B cell (primary cell): ENCODE results near the gene PPP2R1A. TPM values are rescaled to one million over a fixed set of nuclear protein-coding genes. Genes with fewer than 3 reads are reported as not detected.

Source experiments
- ATAC-seq: fragments of 200-7000 bp; cut with Tn5 transposase; one replicate; pipeline ENCODE4 v1.10.0; 2021; ENCODE audit warnings: low read depth, mild to moderate bottlenecking, moderate number of reproducible peaks, moderate library complexity
- CTCF ChIA-PET: fragments of 350-600 bp; sonication (Branson Sonifier 250); formaldehyde crosslinking; loops from one replicate; lab custom pipeline; 2021; ENCODE audit warnings: antibody characterized with exemption, inconsistent platforms; lab: Charles Lee
- POLR2A ChIA-PET: fragments of 350-600 bp; sonication (Branson Sonifier 250); formaldehyde crosslinking; loops from one replicate; lab custom pipeline; 2021; ENCODE audit warnings: antibody characterized with exemption; lab: Charles Lee
- DNase-seq: peaks from one replicate; pipeline ENCODE4 v3.0.0; 2013
- H2AFZ ChIP-seq: 2 replicates; pipeline ENCODE4 v1.6.1; 2012; ENCODE audit warnings: mild to moderate bottlenecking, low read depth, low read length; ENCODE audit not compliant: insufficient read depth, poor library complexity, severe bottlenecking
- H3K27ac ChIP-seq, 2 donors: 1 replicate in 1 of 2; 2 replicates in 1 of 2; pipeline ENCODE4 v1.5.1; 2012 to 2013; ENCODE audit warnings: low read length in 2 of 2, mild to moderate bottlenecking in 2 of 2, moderate library complexity in 1 of 2
- H3K27me3 ChIP-seq, 4 experiments: fragments of 200-600 bp in 1 of 4; sonication (generic) in 1 of 4; replicated peaks in 1 of 4; 1 replicate in 2 of 4; 2 replicates in 2 of 4; pipeline versions ENCODE4 v1.6.1 to v1.7.0; 2013 to 2016; ENCODE audit warnings: low read length in 3 of 4, mild to moderate bottlenecking in 2 of 4, mixed read lengths in 1 of 4, moderate library complexity in 1 of 4; ENCODE audit not compliant: insufficient read depth in 4 of 4, control insufficient read depth in 3 of 4; ENCODE audit errors: control extremely low read depth in 1 of 4
- H3K36me3 ChIP-seq, 2 experiments: replicated peaks in 1 of 2; 1 replicate in 1 of 2; 2 replicates in 1 of 2; pipeline versions ENCODE4 v1.6.1 to v1.7.1; 2013; ENCODE audit warnings: low read length in 1 of 2; ENCODE audit not compliant: insufficient read depth in 2 of 2, control insufficient read depth in 1 of 2; ENCODE audit errors: control extremely low read depth in 1 of 2, extremely low read depth in 1 of 2
- H3K4me1 ChIP-seq, 2 donors: fragments of 200-600 bp in 1 of 2; sonication (generic) in 1 of 2; 1 replicate in 1 of 2; 2 replicates in 1 of 2; pipeline versions ENCODE4 v1.5.1 to v1.6.1; 2013 to 2017; ENCODE audit warnings: low read length in 2 of 2; ENCODE audit not compliant: control insufficient read depth in 2 of 2, insufficient read depth in 2 of 2
- H3K4me2 ChIP-seq: replicated peaks from 2 replicates; pipeline ENCODE3; 2012; ENCODE audit warnings: mild to moderate bottlenecking, low read depth, low read length; ENCODE audit not compliant: poor library complexity, severe bottlenecking
- H3K4me3 ChIP-seq, 5 experiments: fragments of 200-600 bp in 1 of 5; sonication (generic) in 1 of 5; 1 replicate in 3 of 5; 2 replicates in 2 of 5; pipeline versions ENCODE4 v1.5.1 to v1.7.0; 2011 to 2016; ENCODE audit warnings: low read length in 4 of 5, mild to moderate bottlenecking in 4 of 5, low read depth in 2 of 5, control low read depth in 1 of 5, moderate library complexity in 1 of 5; ENCODE audit not compliant: insufficient read depth in 1 of 5; ENCODE audit errors: control extremely low read depth in 1 of 5, extremely low read depth in 1 of 5
- H3K79me2 ChIP-seq: fragments of 200-600 bp; sonication (generic); one replicate; pipeline ENCODE4 v1.6.0; 2016; ENCODE audit warnings: low read length; ENCODE audit not compliant: control insufficient read depth, insufficient read depth
- H3K9ac ChIP-seq: fragments of 200-600 bp; sonication (generic); 2 replicates; pipeline ENCODE4 v1.6.1; 2017; ENCODE audit warnings: mild to moderate bottlenecking, low read length, moderate library complexity
- H3K9me3 ChIP-seq, 3 donors: one replicate each; pipeline versions ENCODE4 v1.6.1 to v1.7.1; 2013; ENCODE audit warnings: low read length in 2 of 3; ENCODE audit not compliant: control insufficient read depth in 2 of 3, insufficient read depth in 1 of 3; ENCODE audit errors: control extremely low read depth in 1 of 3
- H4K20me1 ChIP-seq: 2 replicates; pipeline ENCODE4 v1.6.0; 2012; ENCODE audit warnings: mild to moderate bottlenecking, low read length; ENCODE audit not compliant: insufficient read depth, control insufficient read depth, poor library complexity, severe bottlenecking
- H3K27ac Mint-ChIP-seq: one replicate; pipeline ENCODE4 v1.8.0; 2021; ENCODE audit warnings: mixed read lengths
- H3K27me3 Mint-ChIP-seq: one replicate; pipeline ENCODE4 v1.8.0; 2021; ENCODE audit warnings: mixed read lengths
- H3K4me1 Mint-ChIP-seq: one replicate; pipeline ENCODE4 v1.8.0; 2021; ENCODE audit warnings: mixed read lengths
- H3K4me3 Mint-ChIP-seq: one replicate; pipeline ENCODE4 v1.8.0; 2021; ENCODE audit warnings: mixed read lengths
- H3K9me3 Mint-ChIP-seq: one replicate; pipeline ENCODE4 v1.8.0; 2022; ENCODE audit warnings: mixed read lengths; ENCODE audit not compliant: insufficient read depth
- CTCF ChIP-seq: fragments of 200-600 bp; IDR thresholded peaks from one replicate; pipeline ENCODE4 v1.8.0; 2022; ENCODE audit warnings: antibody characterized with exemption, mild to moderate bottlenecking
- EZH2 ChIP-seq: IDR thresholded peaks from 2 replicates; pipeline ENCODE4 v1.6.1; 2012; ENCODE audit warnings: borderline replicate concordance, low read depth, mild to moderate bottlenecking, moderate library complexity, low read length; ENCODE audit not compliant: insufficient read depth, poor library complexity, severe bottlenecking
- WGBS: methylation state at CpG from one replicate; pipeline ENCODE4 v1.1.5; 2013; ENCODE audit warnings: missing lambda C conversion rate; ENCODE audit not compliant: insufficient coverage; 5-methylcytosine and 5-hydroxymethylcytosine counted together
- intact Hi-C: fragments of 100-400 bp; cut with micrococcal nuclease; formaldehyde crosslinking; loops from one replicate; pipeline ENCODE4 v1.10.0; 2022
- polyA plus RNA-seq: library from polyadenylated mRNA; depleted of rRNA; stranded (reverse); fragments of >200 nt; gene quantifications from 2 replicates; pipeline ENCODE4 v1.2.3, GENCODE V29; 2012
- total RNA-seq, 2 donors: library from RNA; stranded (reverse); fragments of 120-200 nt in 1 of 2; gene quantifications; 1 replicate in 1 of 2; 2 replicates in 1 of 2; pipeline versions ENCODE4 v1.2.3 to v1.2.4, GENCODE V29; 2013 to 2022

PPP2R1A gene
- total and polyA plus RNA-seq, 2 donors (not counting 1 experiment from before 2014, with no cell fraction given), result 108 to 202 TPM

GRCh38 chr19:52171321-52172169 lies 18.3 kb upstream of the PPP2R1A start, which contains the start of gene ZNF836:
Gene ZNF836 (minus strand): TSS chr19:52171621. CDS start chr19:52168072, 3,549 bp downstream.
- WGBS, result 12% methylated on average over 34 of the region's 37 CpGs
- intact Hi-C loops, result loop anchor here (1.0 to 10.0 kb wide), 7 partner anchors 18 to 1696 kb away; partner anchors contain the start of genes MYADM, ZNF320, ZNF432 and ZNF616
- no peaks in the 10 kb centered on the region for H4K20me1 ChIP-seq
- POLR2A ChIA-PET, result interaction anchor here (0.6 to 2.8 kb wide), 5 partner anchors 11 to 56 kb away, joined by 3 to 31 read pairs (median 5); partner anchors contain the start of gene PPP2R1A
- peak; percentile 98 for ATAC-seq
- TF ChIP-seq CTCF (no peak), EZH2 (no peak)
- peak within 1 kb of the TSS; percentile 97 for H3K27ac Mint-ChIP-seq
- DNase-seq, result peak; percentile 92
- no peaks in the 10 kb centered on the region for H3K9me3 Mint-ChIP-seq
- no peaks in the 10 kb centered on the region for H3K27me3 ChIP-seq
- peak within 1 kb of the TSS; percentile 71 to 100 (median 82) for H3K4me3 ChIP-seq
- H3K27ac ChIP-seq, result peak within 1 kb of the TSS; percentile 66 to 90
- H2AFZ ChIP-seq, result peak within 1 kb of the TSS; percentile 93
- H3K4me1 Mint-ChIP-seq, result peaks cover 35% of the 10 kb centered on the region
- H3K79me2 ChIP-seq, result peaks cover 15% of the 10 kb centered on the region
- peaks cover 17 to 20% of the 10 kb centered on the region in 2 donors for H3K4me1 ChIP-seq
- CTCF ChIA-PET, result interaction anchor here (0.6 to 2.1 kb wide), 6 partner anchors 12 to 66 kb away, joined by 3 to 6 read pairs (median 4); partner anchors contain the start of genes PPP2R1A and ZNF616
- H3K4me2 ChIP-seq, result peak within 1 kb of the TSS; percentile 96
- peaks cover 0 to 5% (median 0%) of the 10 kb centered on the region in 3 donors for H3K9me3 ChIP-seq
- peak within 1 kb of the TSS; percentile 98 for H3K4me3 Mint-ChIP-seq
- no peaks in the 10 kb centered on the region for H3K27me3 Mint-ChIP-seq
- H3K36me3 ChIP-seq, result peaks cover 9 to 23% of the 10 kb centered on the region in 2 experiments
- peak within 1 kb of the TSS; percentile 97 for H3K9ac ChIP-seq
